BJ (cell line): ENCODE measurements around the gene ZBTB1. TPM values are rescaled to one million over a fixed set of nuclear protein-coding genes. Genes with fewer than 3 reads are reported as not detected.
A peak's percentile ranks its signal among the peaks of the same experiment; 100 is the strongest.
"Not testable (repeated sequence)": the region's sequence is repeated elsewhere in the genome, so short reads cannot be mapped to it uniquely, and the experiment has no call there.

Experiments used
- CTCF ChIA-PET: fragments of 350-600 bp; formaldehyde crosslinking; extraction: SDS; loops from one replicate; lab custom pipeline; 2021; ENCODE audit warnings: antibody characterized with exemption, inconsistent platforms; lab: Yijun Ruan, JAX
- POLR2A ChIA-PET: fragments of 300-600 bp; sonication (Branson Sonifier 250); formaldehyde crosslinking; extraction: SDS; loops from one replicate; lab custom pipeline; 2021; ENCODE audit warnings: antibody characterized with exemption; lab: Charles Lee
- DNase-seq: peaks from one replicate; pipeline ENCODE4 v3.0.0-alpha.2; 2011; ENCODE audit warnings: low read depth
- H3K27me3 ChIP-seq: 2 replicates; pipeline ENCODE4 v1.6.0; 2011; ENCODE audit warnings: low read length; ENCODE audit not compliant: control insufficient read depth, insufficient read depth
- H3K36me3 ChIP-seq: 2 replicates; pipeline ENCODE4 v1.5.1; 2011; ENCODE audit warnings: low read length; ENCODE audit not compliant: control insufficient read depth, insufficient read depth
- H3K4me3 ChIP-seq: 2 replicates; pipeline ENCODE4 v1.5.1; 2011; ENCODE audit warnings: low read depth, mild to moderate bottlenecking, control low read depth, low read length
- CTCF ChIP-seq: IDR thresholded peaks from 2 replicates; pipeline ENCODE4 v1.5.1; 2011; ENCODE audit warnings: low read depth, mild to moderate bottlenecking, control low read depth, inconsistent platforms, low read length, moderate library complexity; ENCODE audit not compliant: insufficient read depth
- polyA plus RNA-seq: library from polyadenylated mRNA; depleted of rRNA; stranded (reverse); fragments of >200 nt; gene quantifications from 2 replicates; pipeline ENCODE4 v1.2.3, GENCODE V29; 2011; rRNA removed
- small RNA-seq: library from RNA; depleted of rRNA; stranded (forward); fragments of <200 nt; gene quantifications from one replicate; pipeline ENCODE3, GENCODE V24; 2012; ENCODE audit warnings: low replicate concordance, low read depth; ENCODE audit not compliant: insufficient read length

ZBTB1 gene
- polyA plus RNA-seq, 1 experiment = 16.0 TPM

- H3K27me3 ChIP-seq = no peaks in the 10 kb centered on the region
- CTCF ChIA-PET = interaction anchor here (2.0 kb wide), 1 partner anchor 11 kb away, joined by 8 read pairs; no protein-coding TSS in a partner anchor
- H3K4me3 ChIP-seq = no peak overlapping the region
- no peak for TF ChIP-seq CTCF
- DNase-seq = no peak
- POLR2A ChIA-PET = no interaction called here
- H3K36me3 ChIP-seq = no peaks in the 10 kb centered on the region
These were observed 62.1 kb downstream of the ZBTB1 start for GRCh38 chr14:64566651-64567122.

- peak; percentile 59 for DNase-seq
- H3K36me3 ChIP-seq = no peaks in the 10 kb centered on the region
- CTCF ChIA-PET = interaction anchor here (1.0 to 1.6 kb wide), 4 partner anchors 10 to 68 kb away, joined by 3 to 6 read pairs (median 4); partner anchors contain the start of gene HSPA2
- H3K27me3 ChIP-seq = no peaks in the 10 kb centered on the region
- no peak overlapping the region for H3K4me3 ChIP-seq
- POLR2A ChIA-PET = interaction anchor here (1.1 kb wide), 1 partner anchor 29 kb away, joined by 6 read pairs; the partner anchor contains the start of gene HSPA2
- TF ChIP-seq CTCF = no peak
These were observed 64.6 kb downstream of the ZBTB1 start for GRCh38 chr14:64569138-64569631.

GRCh38 chr14:64569646-64570045, 65.1 kb downstream of the ZBTB1 start:
- ChIA-PET CTCF (interaction anchor here (1.0 to 1.6 kb wide), 3 partner anchors 9 to 68 kb away, joined by 3 to 6 read pairs (median 3); partner anchors contain the start of gene HSPA2), POLR2A (interaction anchor here (0.6 to 1.1 kb wide), 2 partner anchors 29 to 66 kb away, joined by 6 to 22 read pairs; partner anchors contain the start of gene HSPA2)
- not testable (repeated sequence) for DNase-seq, H3K36me3 ChIP-seq, H3K27me3 ChIP-seq, H3K4me3 ChIP-seq

- CTCF ChIA-PET = interaction anchor here (0.7 kb wide), 2 partner anchors 22 to 54 kb away, joined by 3 read pairs; no protein-coding TSS in a partner anchor
- H3K4me3 ChIP-seq = no peak overlapping the region
- no peak for DNase-seq
- no peaks in the 10 kb centered on the region for H3K36me3 ChIP-seq
- POLR2A ChIA-PET = no interaction called here
- H3K27me3 ChIP-seq = no peaks in the 10 kb centered on the region
- no peak for TF ChIP-seq CTCF
These were observed 68.0 kb downstream of the ZBTB1 start for GRCh38 chr14:64572386-64573104.

- ChIA-PET CTCF (interaction anchor here (0.7 kb wide), 1 partner anchor 54 kb away, joined by 3 read pairs; no protein-coding TSS in a partner anchor), POLR2A (no interaction called here)
- no peak for DNase-seq
- no peak for TF ChIP-seq CTCF
- no peaks in the 10 kb centered on the region for H3K36me3 ChIP-seq
- H3K27me3 ChIP-seq = no peaks in the 10 kb centered on the region
- no peak overlapping the region for H3K4me3 ChIP-seq
These were observed 68.5 kb downstream of the ZBTB1 start for GRCh38 chr14:64573109-64573508.

Small RNAs within 50 kb of the gene (small RNA-seq; reads per million reads assigned to genes)
- not detected for gene AL049869.4

Other genes with a start within 250 kb of the ZBTB1 start
- gene ESR2, start 210.4 kb upstream of the ZBTB1 start, polyA plus RNA-seq = not detected in 2 replicates
- gene MTHFD1, start 116.4 kb upstream of the ZBTB1 start, polyA plus RNA-seq = 30.9 and 36.1 TPM in 2 replicates
- gene AKAP5, start 39.3 kb upstream of the ZBTB1 start, polyA plus RNA-seq = 0.17 and 0.40 TPM in 2 replicates
- gene ZBTB25, start 932 bp upstream of the ZBTB1 start, polyA plus RNA-seq = 5.8 and 6.1 TPM in 2 replicates
- gene HSPA2, start 36.0 kb downstream of the ZBTB1 start, polyA plus RNA-seq = 64.1 and 96.1 TPM in 2 replicates
- gene PPP1R36, start 45.2 kb downstream of the ZBTB1 start, polyA plus RNA-seq = 0.65 and 0.67 TPM in 2 replicates
- gene PLEKHG3, start 199.7 kb downstream of the ZBTB1 start, polyA plus RNA-seq = 7.1 and 12.4 TPM in 2 replicates